ENCODE measurements around the gene KCNJ3. TPM values are rescaled to one million over a fixed set of nuclear protein-coding genes. Genes with fewer than 3 reads are reported as not detected.

Gene KCNJ3
- total RNA-seq, 1 donor from 2014 or later = not detected

DNA sequence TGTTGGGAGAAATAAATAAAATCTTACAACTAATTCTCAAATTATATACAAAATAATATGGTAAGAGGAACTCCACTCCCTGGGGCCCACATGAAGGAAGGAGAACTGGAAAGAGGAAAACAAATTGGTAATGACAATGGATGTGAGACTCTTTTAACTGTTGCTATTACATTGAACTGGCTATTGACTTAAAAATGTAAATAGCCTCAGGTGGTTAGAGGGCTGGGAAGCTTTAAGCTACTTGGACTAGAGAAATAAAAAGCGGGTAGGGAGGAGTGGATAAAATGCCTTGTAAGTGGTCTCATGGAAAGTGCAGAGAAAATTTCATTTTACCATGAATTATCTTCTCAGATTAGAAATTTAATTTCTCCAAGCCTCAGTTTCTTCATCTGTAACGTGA is 64.1 kb downstream of the KCNJ3 start:
- TF ChIP-seq, protein P1, sequence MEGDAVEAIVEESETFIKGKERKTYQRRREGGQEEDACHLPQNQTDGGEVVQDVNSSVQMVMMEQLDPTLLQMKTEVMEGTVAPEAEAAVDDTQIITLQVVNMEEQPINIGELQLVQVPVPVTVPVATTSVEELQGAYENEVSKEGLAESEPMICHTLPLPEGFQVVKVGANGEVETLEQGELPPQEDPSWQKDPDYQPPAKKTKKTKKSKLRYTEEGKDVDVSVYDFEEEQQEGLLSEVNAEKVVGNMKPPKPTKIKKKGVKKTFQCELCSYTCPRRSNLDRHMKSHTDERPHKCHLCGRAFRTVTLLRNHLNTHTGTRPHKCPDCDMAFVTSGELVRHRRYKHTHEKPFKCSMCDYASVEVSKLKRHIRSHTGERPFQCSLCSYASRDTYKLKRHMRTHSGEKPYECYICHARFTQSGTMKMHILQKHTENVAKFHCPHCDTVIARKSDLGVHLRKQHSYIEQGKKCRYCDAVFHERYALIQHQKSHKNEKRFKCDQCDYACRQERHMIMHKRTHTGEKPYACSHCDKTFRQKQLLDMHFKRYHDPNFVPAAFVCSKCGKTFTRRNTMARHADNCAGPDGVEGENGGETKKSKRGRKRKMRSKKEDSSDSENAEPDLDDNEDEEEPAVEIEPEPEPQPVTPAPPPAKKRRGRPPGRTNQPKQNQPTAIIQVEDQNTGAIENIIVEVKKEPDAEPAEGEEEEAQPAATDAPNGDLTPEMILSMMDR (IDR thresholded peaks at IDR 0.05) = no peak
- H3K4me3 ChIP-seq = no peak overlapping the region
- no peaks in the 10 kb centered on the region for H3K27me3 ChIP-seq (ENCODE audit: low read depth)
- H3K4me1 ChIP-seq = no peaks in the 10 kb centered on the region
- intact Hi-C loops (cut with DNase I) = no loop called here
- H3K27ac ChIP-seq = no peak overlapping the region
- ATAC-seq (no peak), DNase-seq (no peak)
- H3K9me3 ChIP-seq = no peaks in the 10 kb centered on the region
- no peaks in the 10 kb centered on the region for H3K36me3 ChIP-seq

DNA sequence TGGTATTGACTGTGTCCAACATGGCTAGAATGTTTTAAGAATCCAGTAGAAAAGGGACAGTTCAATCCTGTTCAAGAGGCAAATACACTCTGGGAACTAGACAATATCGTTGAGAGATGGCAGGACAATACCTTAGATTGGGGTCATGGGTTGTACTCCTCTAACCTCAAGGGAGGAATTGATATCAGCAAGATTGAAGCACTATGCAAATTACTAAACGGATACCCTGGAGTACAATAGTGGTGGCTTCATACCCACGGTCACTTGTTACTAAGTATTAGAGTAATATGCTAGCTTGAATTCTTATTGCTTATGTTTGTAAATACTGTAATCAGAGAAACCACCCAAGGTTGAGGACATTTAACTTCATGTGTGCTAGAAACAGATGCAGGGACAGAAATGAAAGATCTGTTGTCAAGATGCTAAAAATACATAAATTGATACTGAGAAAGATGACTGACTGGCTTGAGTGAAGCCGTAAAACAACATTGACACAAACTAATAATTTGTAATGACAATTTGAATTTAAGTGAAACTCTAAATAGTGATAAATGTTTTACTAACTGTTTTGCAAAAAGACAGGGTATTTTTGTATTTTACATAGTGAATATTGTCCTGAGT is 73.3 kb downstream of the KCNJ3 start:
- H3K36me3 ChIP-seq = no peaks in the 10 kb centered on the region
- TF ChIP-seq, protein P1 (IDR thresholded peaks at IDR 0.05) = no peak
- H3K27me3 ChIP-seq (ENCODE audit: low read depth) = no peaks in the 10 kb centered on the region
- H3K4me3 ChIP-seq = no peak overlapping the region
- ATAC-seq (no peak), DNase-seq (no peak)
- H3K27ac ChIP-seq = no peak overlapping the region
- H3K9me3 ChIP-seq = no peaks in the 10 kb centered on the region
- no peaks in the 10 kb centered on the region for H3K4me1 ChIP-seq
- intact Hi-C loops (cut with DNase I) = no loop called here

DNA sequence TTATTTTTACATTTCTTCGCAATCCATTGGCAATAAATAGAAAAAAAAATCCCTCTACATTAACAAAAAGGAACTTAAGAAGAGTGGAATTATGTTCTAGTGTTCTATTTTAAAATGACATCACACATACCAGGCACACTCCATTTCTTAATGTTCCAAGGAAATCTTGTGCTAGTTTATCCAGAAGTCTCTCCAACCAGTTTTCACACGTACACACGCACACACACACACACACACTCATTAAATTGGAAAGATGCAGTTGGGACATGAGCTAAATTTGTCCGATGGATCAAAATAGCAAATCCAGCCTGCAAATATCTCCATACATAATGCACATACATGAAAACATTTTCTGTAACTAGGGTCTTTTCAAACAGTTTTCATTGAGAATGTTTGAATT is 78.3 kb downstream of the KCNJ3 start:
- DNase-seq (no peak), ATAC-seq (no peak)
- Histone ChIP-seq H3K27ac (no peak overlapping the region), H3K36me3 (no peaks in the 10 kb centered on the region), H3K27me3 (ENCODE audit: low read depth) (no peaks in the 10 kb centered on the region), H3K9me3 (no peaks in the 10 kb centered on the region), H3K4me1 (no peaks in the 10 kb centered on the region), H3K4me3 (no peak overlapping the region)
- TF ChIP-seq, protein P1 (IDR thresholded peaks at IDR 0.05) = no peak
- intact Hi-C loops (cut with DNase I) = no loop called here

DNA sequence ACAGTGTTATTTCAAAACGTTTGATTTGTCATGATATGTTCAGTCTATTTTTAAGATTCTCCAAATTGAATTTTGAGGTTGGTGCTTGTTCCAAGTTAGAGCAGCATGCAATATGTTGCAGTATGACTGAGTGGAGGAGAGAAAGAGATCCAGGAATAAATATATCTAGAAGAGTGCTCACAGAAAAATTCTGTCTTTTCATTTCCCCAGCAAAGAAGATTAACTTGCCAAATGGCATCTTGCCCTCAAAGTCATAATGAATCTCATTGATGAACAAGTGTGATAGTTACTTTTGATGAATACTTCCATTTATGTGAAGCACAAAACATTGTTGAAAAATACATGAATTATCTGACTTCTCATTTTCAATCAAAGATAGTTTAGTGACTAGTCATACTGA is 95.9 kb downstream of the KCNJ3 start:
- Histone ChIP-seq H3K9me3 (no peaks in the 10 kb centered on the region), H3K27me3 (ENCODE audit: low read depth) (no peaks in the 10 kb centered on the region), H3K36me3 (no peaks in the 10 kb centered on the region), H3K4me1 (no peaks in the 10 kb centered on the region), H3K4me3 (no peak overlapping the region), H3K27ac (no peak overlapping the region)
- intact Hi-C loops (cut with DNase I) = no loop called here
- ATAC-seq (no peak), DNase-seq (no peak)
- TF ChIP-seq, protein P1 (IDR thresholded peaks at IDR 0.05) = no peak

DNA sequence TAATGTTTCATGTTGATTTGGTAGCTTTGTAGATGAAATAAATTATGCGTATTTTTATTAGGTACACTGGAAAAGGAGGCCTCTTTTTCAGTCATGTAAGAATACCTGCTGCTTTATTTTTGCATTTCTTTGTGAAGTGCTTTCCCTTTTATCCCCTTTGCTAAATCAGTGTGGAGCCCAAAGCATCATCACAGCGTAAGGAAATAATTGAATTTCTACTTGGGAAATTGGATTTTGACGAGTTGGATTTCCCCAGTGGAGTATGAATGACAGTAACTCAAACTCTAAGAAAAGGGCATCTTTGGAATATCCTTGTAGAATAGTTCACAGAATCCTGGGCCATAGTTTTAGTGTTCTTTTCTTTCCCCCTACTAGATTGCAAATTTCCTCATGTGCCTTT is 97.2 kb downstream of the KCNJ3 start:
- intact Hi-C loops (cut with DNase I) = no loop called here
- no peak overlapping the region for H3K27ac ChIP-seq
- H3K4me3 ChIP-seq = no peak overlapping the region
- DNase-seq = no peak
- no peak for ATAC-seq
- H3K9me3 ChIP-seq = no peaks in the 10 kb centered on the region
- H3K4me1 ChIP-seq = no peaks in the 10 kb centered on the region
- TF ChIP-seq, protein P1 (IDR thresholded peaks at IDR 0.05) = no peak
- H3K36me3 ChIP-seq = no peaks in the 10 kb centered on the region
- no peaks in the 10 kb centered on the region for H3K27me3 ChIP-seq (ENCODE audit: low read depth)

Data from lower lobe of right lung (tissue), 2 donors.